ENCODE results near the gene RIC8A. TPM values are rescaled to one million over a fixed set of nuclear protein-coding genes. Genes with fewer than 3 reads are reported as not detected.

Gene RIC8A
- total and polyA plus RNA-seq, 9 of the 15 experiments (the other 6 are each of a cell fraction or from before 2014, with no cell fraction given), result 10.7 to 108 (median 72.1) TPM

- TF ChIP-seq POLR3G (IDR thresholded peaks at IDR 0.05; ENCODE audit: extremely low read depth, insufficient read length, insufficient replicate concordance) (no peak), SIX5 (IDR thresholded peaks at IDR 0.05; ENCODE audit: borderline replicate concordance in 1 of 2, insufficient read depth in 1 of 2, low read depth in 1 of 2, low read length in 2 of 2) (no peak), RBM25 (IDR thresholded peaks at IDR 0.05; ENCODE audit: low read depth, low read length, severe bottlenecking) (no peak), PCBP1 (IDR thresholded peaks at IDR 0.05; ENCODE audit: low read depth, low read length, poor library complexity, severe bottlenecking) (no peak), ZNF354B (CRISPR knock-in tag; IDR thresholded peaks at IDR 0.05) (no peak), FOXJ2 (tag; IDR thresholded peaks at IDR 0.05) (peak; percentile 71; the same call in 1 of the 2 replicates), ILF3 (IDR thresholded peaks at IDR 0.05; ENCODE audit: borderline replicate concordance) (no peak), MTF1 (CRISPR knock-in tag; IDR thresholded peaks at IDR 0.05; ENCODE audit: borderline replicate concordance) (no peak), MYBL2 (IDR thresholded peaks at IDR 0.05; ENCODE audit: low read depth) (no peak), MYBL2 (CRISPR knock-in tag; IDR thresholded peaks at IDR 0.05; ENCODE audit: borderline replicate concordance) (no peak), PATZ1 (CRISPR knock-in tag; IDR thresholded peaks at IDR 0.05; ENCODE audit: borderline replicate concordance) (no peak), E2F8 (IDR thresholded peaks at IDR 0.05; ENCODE audit: low read depth, partially characterized antibody) (peak; percentile 85), EP400 (IDR thresholded peaks at IDR 0.05) (peak; percentile 79; the same call in 1 of the 2 replicates), POLR2AphosphoS2 (IDR thresholded peaks at IDR 0.05; ENCODE audit: low read length) (peak; percentile 40; the same call in 1 of the 2 replicates), ZFX (CRISPR knock-in tag; IDR thresholded peaks at IDR 0.05) (peak; percentile 52), RHOXF2B (CRISPR knock-in tag; conservative IDR thresholded peaks at IDR 0.05) (no peak), UBTF (IDR thresholded peaks at IDR 0.05; ENCODE audit: borderline replicate concordance in 1 of 2, low read depth in 2 of 2, low read length in 2 of 2) (peak in 1 of 2 experiments; percentile 48; a peak in 1 of 4 replicates)
Observed at GRCh38 chr11:236774-237767, 29.6 kb downstream of the RIC8A start, which contains the start of gene PSMD13 (continued).
